8988T (cell line): ENCODE data around the gene PHPT1.

ENCODE experiments used
- DNase-seq: peaks from one replicate; pipeline ENCODE4 v3.0.0; 2011

Gene PHPT1

DNA sequence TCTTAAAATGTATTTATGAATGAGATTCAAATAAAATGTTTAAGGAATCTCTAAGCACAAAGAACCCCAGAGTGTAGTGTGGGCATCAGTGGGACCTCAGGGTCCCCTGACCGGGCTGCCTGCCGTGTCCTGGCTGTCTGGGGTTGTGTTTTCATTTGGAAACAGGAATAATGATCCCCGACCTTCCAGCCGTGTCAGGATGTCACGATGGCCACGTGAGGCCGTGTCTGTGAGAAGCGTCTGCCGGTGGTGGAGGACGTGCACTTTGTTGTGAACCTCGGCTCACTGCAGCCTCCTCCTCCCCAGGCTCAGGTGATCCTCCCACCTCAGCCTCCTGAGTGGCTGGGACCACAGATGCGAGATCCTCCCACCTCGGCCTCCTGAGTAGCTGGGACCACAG, 41.5 kb downstream of the PHPT1 start:
- no peak for DNase-seq

DNA sequence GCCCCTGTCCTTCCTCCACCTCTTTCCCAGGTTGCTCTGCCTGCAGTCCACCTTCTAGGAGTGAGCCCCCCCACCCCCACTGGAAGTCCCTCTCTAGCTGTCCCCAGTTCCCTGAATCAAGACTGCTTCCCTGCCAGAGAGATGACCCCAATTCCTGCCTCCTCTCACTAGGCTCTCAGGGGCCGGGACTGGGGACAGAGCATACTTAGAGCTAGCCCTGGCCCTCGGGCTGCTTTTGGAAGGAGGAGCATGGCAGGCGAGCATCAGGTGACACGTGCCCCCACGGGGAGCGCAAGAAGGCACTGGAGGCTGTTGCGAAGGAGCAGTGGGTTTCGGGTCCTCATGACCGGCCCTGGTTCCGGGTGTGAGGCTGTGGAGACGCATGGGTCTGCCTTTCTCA, 46.8 kb downstream of the PHPT1 start:
- DNase-seq = no peak

DNA sequence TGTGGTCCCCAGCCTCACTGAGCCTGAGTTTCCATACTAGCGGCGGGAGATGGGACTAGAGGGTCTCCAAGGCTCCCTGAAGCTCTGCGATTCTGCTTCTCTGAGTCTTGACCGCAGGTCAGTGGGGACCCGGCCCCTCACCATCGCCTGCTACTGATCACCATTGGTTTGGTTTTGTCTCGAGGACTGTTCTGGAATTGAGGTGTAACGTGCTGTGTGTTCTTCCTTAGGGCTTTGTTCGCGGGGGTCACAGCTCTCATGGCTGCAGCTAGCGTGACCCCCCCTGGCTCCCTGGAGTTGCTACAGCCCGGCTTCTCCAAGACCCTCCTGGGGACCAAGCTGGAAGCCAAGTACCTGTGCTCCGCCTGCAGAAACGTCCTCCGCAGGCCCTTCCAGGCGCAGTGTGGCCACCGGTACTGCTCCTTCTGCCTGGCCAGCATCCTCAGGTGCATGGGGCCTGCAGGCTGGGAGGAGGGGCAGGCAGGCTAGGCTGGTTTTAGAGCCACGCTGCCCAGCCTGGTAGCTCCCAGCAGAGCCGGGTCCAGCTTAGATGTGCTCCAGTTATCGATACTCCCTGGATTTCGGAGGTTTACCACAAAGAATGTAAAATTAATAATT, 49.4 kb downstream of the PHPT1 start:
- no peak for DNase-seq

DNA sequence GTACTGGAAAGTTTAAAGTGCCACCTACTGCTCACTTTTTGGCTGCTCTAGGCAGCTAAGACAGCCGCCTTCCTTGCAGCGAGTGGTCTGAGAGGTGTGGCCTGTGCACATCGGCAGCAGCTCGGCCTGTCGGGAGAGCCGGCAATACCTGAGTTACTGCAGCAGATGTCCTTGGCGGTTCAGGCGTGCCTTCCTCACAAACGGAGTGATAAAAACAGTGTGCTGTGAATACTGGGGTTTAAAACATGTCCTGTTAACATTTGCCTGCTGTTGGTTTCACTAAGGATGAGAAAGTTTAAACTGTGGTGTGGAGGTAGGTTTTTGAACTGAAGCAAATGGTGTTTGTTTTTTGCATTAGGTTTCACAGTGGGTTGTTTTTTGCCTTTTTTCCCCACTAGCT, 50.0 kb downstream of the PHPT1 start:
- DNase-seq = no peak

DNA sequence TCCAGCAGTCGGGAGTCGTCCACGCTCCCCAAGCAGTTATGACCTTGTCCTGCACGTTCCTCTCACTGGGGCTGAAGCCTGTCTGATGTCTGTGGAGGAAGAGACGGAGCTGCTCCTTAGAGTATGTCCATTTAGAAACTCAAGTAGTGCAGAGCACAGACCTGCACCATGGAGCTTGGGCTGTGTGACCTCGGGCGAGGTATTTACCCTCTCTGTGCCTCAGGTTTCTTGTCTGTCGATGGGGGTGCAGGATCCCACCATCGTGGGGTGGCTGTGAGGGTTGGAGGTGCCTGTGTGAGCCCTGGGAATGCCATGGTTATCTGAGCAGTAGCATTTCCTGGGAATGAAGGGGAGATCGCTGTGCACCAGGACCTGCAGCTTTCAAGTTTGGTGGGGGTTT, 51.3 kb downstream of the PHPT1 start:
- no peak for DNase-seq
